Endodermal cell (in vitro differentiated cells): Measurements from ENCODE around the gene IKZF1. TPM values are rescaled to one million over a fixed set of nuclear protein-coding genes. Genes with fewer than 3 reads are reported as not detected.

ENCODE experiments used
- DNase-seq: peaks from one replicate; pipeline ENCODE4 v3.0.0-alpha.2; 2017
- H3K27ac ChIP-seq: 2 replicates; pipeline ENCODE4 v1.5.1; 2013; ENCODE audit warnings: mild to moderate bottlenecking, low read depth, low read length, moderate library complexity
- H3K27me3 ChIP-seq: 2 replicates; pipeline ENCODE4 v1.6.1; 2013; ENCODE audit warnings: mild to moderate bottlenecking, low read length, moderate library complexity; ENCODE audit not compliant: insufficient read depth, control insufficient read depth, poor library complexity, severe bottlenecking
- H3K36me3 ChIP-seq: 2 replicates; pipeline ENCODE4 v1.7.0; 2013; ENCODE audit warnings: mild to moderate bottlenecking, low read length, moderate library complexity; ENCODE audit not compliant: control insufficient read depth, insufficient read depth
- H3K4me1 ChIP-seq: one replicate; pipeline ENCODE4 v1.7.0; 2013; ENCODE audit warnings: low read length; ENCODE audit not compliant: control insufficient read depth, insufficient read depth
- H3K4me3 ChIP-seq: 2 replicates; pipeline ENCODE4 v1.5.1; 2013; ENCODE audit warnings: mild to moderate bottlenecking, low read length, moderate library complexity
- H3K9ac ChIP-seq: 2 replicates; pipeline ENCODE4 v1.6.1; 2013; ENCODE audit warnings: mild to moderate bottlenecking, low read length, moderate library complexity; ENCODE audit not compliant: poor library complexity, severe bottlenecking; ENCODE audit errors: extremely low read depth
- H3K9me3 ChIP-seq: 2 replicates; pipeline ENCODE4 v1.6.1; 2013; ENCODE audit warnings: mild to moderate bottlenecking, low read length, moderate library complexity; ENCODE audit not compliant: control insufficient read depth
- H3K27ac Mint-ChIP-seq: 2 replicates; pipeline ENCODE4 v1.8.0; 2020; ENCODE audit warnings: mixed read lengths
- H3K27me3 Mint-ChIP-seq: 2 replicates; pipeline ENCODE4 v1.8.0; 2021; ENCODE audit warnings: mild to moderate bottlenecking, mixed read lengths; ENCODE audit not compliant: insufficient read depth
- H3K36me3 Mint-ChIP-seq: 2 replicates; pipeline ENCODE4 v1.8.0; 2020; ENCODE audit warnings: low read depth, mixed read lengths
- H3K4me1 Mint-ChIP-seq: 2 replicates; pipeline ENCODE4 v1.8.0; 2020; ENCODE audit warnings: mixed read lengths
- H3K4me3 Mint-ChIP-seq: 2 replicates; pipeline ENCODE4 v1.8.0; 2020; ENCODE audit warnings: mild to moderate bottlenecking, moderate library complexity, mixed read lengths
- H3K9me3 Mint-ChIP-seq: 2 replicates; pipeline ENCODE4 v1.8.0; 2020; ENCODE audit warnings: mild to moderate bottlenecking, mixed read lengths
- WGBS, 2 experiments: methylation state at CpG; one replicate each; pipeline versions ENCODE4 v1.1.5 to v1.1.7; 2013; ENCODE audit warnings: missing lambda C conversion rate in 2 of 2, mixed read lengths in 1 of 2; ENCODE audit not compliant: insufficient coverage in 1 of 2, insufficient read length in 1 of 2; 5-methylcytosine and 5-hydroxymethylcytosine counted together
- total RNA-seq, 2 donors: library from RNA; stranded (reverse); fragmentation: NEBNext Ultra II Directional in 1 of 2; extraction: Animal tissue kit (Norgen Biotek cat#: 25700) in 1 of 2; gene quantifications; 2 replicates in 1 of 2; 3 replicates in 1 of 2; pipeline ENCODE4 v1.2.1, GENCODE V29; 2021
- TF ChIP-seq, protein P1 (sequence below): fragments of 200-600 bp; sonication (generic); conservative IDR thresholded peaks from 2 replicates; pipeline ENCODE4 v1.5.0; 2021; ENCODE audit warnings: antibody characterized with exemption, mild to moderate bottlenecking

The IKZF1 gene
- total RNA-seq, 2 donors from 2014 or later = 0.44 to 0.55 TPM

DNA sequence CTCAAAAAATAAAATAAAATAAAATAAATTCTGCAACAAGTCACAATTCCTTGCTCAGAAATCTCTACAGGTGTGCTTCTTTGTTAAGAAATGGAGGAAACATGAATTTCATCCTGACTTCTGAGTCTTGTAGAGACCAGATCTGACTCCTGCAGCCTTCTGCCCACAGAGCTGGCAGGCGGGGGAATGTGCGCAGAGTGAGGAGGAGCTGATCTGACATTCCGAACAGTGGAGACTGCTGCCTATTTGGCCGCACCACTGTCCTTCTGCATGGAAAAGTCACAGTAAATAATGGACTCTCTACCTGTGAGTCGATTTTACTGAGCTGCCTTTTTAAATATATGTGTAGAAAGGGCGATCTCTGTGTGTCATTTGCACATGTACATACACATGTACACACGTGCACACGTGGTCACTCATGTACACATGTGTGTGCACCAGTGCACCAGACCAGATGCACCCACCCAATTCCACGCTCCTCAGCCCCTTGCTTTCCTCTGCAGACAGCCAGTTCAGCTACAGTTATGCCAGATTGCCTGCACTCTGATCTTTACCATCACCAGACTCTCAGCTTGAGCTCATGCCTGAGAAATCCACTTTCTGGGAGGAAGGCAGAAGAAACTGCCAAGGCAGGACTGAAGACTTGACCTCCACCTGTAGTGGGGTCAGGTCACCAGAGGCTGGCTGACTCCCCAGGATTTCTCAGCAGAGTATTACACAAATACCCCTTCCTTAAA lies 54.9 kb downstream of the IKZF1 start:
- no peaks in the 10 kb centered on the region for H3K27me3 ChIP-seq
- Mint-ChIP-seq H3K4me3 (no peak overlapping the region), H3K9me3 (no peaks in the 10 kb centered on the region), H3K36me3 (no peaks in the 10 kb centered on the region), H3K27ac (no peak overlapping the region), H3K4me1 (peaks cover 21% of the 10 kb centered on the region), H3K27me3 (no peaks in the 10 kb centered on the region)
- peaks cover 14% of the 10 kb centered on the region for H3K4me1 ChIP-seq
- TF ChIP-seq, protein P1, sequence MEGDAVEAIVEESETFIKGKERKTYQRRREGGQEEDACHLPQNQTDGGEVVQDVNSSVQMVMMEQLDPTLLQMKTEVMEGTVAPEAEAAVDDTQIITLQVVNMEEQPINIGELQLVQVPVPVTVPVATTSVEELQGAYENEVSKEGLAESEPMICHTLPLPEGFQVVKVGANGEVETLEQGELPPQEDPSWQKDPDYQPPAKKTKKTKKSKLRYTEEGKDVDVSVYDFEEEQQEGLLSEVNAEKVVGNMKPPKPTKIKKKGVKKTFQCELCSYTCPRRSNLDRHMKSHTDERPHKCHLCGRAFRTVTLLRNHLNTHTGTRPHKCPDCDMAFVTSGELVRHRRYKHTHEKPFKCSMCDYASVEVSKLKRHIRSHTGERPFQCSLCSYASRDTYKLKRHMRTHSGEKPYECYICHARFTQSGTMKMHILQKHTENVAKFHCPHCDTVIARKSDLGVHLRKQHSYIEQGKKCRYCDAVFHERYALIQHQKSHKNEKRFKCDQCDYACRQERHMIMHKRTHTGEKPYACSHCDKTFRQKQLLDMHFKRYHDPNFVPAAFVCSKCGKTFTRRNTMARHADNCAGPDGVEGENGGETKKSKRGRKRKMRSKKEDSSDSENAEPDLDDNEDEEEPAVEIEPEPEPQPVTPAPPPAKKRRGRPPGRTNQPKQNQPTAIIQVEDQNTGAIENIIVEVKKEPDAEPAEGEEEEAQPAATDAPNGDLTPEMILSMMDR = no peak
- 93 to 94% methylated on average over 5 to 9 of the region's 9 CpGs for WGBS, 2 experiments
- H3K9ac ChIP-seq = no peak overlapping the region
- no peaks in the 10 kb centered on the region for H3K9me3 ChIP-seq
- no peaks in the 10 kb centered on the region for H3K36me3 ChIP-seq
- peak; percentile 24 for DNase-seq
- H3K4me3 ChIP-seq = no peak overlapping the region
- H3K27ac ChIP-seq = no peak overlapping the region

DNA sequence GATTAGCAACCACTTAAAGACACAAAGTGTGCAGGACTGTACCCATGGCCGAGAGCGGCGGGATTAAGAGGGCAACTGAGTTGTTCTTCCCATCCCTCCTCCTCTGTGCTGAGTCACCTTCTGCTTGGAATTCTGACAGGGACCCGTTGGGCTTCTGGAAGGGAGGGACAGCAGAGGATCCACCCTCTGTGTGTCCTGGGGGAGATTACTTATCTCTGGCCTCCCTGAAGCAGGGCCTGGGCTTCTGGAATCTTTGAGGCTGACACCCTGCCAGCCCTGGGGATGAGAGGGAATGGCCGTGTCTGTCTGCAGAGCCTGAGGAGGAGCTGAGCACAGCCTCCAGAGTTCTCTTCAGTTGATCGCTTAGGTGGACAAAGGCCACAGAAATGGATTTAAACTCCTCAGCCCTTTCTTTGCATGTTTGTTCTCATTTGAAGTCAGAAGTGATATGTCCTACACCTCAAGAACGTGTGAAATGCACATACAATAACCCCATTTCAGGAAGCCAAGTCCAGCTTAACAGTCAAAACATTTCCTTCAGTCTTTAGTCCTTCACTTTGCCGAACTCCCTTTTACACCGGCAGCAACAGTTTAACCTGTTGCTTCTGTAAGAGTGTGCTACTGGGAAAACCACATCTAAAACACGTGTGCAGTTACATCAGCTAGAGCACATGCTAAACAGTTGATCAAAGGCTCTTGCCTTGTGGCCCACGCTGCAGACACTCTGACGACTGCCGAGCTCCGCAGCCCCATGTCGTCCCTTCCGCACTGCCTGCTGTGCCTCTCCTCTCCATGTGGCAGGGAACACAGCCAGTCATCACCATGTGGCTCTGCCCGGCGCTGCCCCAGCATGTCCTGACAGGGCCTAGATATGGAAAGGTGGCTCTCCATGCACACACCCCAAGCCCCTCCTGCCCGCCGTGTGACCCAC lies 55.7 kb downstream of the IKZF1 start:
- Mint-ChIP-seq H3K9me3 (no peaks in the 10 kb centered on the region), H3K4me3 (no peak overlapping the region), H3K27me3 (no peaks in the 10 kb centered on the region), H3K4me1 (peaks cover 21% of the 10 kb centered on the region), H3K27ac (no peak overlapping the region), H3K36me3 (no peaks in the 10 kb centered on the region)
- no peak overlapping the region for H3K9ac ChIP-seq
- H3K27ac ChIP-seq = no peak overlapping the region
- no peak overlapping the region for H3K4me3 ChIP-seq
- H3K9me3 ChIP-seq = no peaks in the 10 kb centered on the region
- TF ChIP-seq, protein P1 = no peak
- peaks cover 14% of the 10 kb centered on the region for H3K4me1 ChIP-seq
- WGBS, 2 experiments = 84 to 85% methylated on average over 16 to 20 of the region's 20 CpGs
- H3K36me3 ChIP-seq = no peaks in the 10 kb centered on the region
- DNase-seq = peak; percentile 69
- no peaks in the 10 kb centered on the region for H3K27me3 ChIP-seq

DNA sequence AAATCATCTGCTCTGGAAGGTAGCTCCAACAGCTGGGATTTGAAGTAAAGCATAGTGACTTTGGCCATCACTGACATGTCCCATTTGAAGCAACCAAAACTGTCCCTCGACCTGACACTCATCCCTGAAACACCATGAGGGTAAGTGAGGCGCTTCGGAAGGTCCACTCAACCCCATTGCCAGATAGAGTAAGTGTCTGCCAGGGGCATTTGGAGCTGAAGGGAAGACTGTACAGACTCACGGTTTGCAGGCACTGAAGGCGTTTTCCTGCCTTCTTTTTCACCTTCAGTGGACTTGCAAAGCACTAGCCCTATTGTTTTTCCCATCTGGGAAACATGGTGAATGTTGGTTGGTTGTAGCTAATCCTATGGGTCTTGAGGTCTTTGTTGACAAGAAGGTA lies 57.6 kb downstream of the IKZF1 start:
- no peak overlapping the region for H3K4me3 Mint-ChIP-seq
- peaks cover 14% of the 10 kb centered on the region for H3K4me1 ChIP-seq
- H3K27me3 ChIP-seq = no peaks in the 10 kb centered on the region
- no peak overlapping the region for H3K4me3 ChIP-seq
- H3K27me3 Mint-ChIP-seq = no peaks in the 10 kb centered on the region
- peaks cover 19% of the 10 kb centered on the region for H3K4me1 Mint-ChIP-seq
- no peaks in the 10 kb centered on the region for H3K36me3 ChIP-seq
- H3K27ac ChIP-seq = no peak overlapping the region
- no peak overlapping the region for H3K27ac Mint-ChIP-seq
- DNase-seq = no peak
- no peaks in the 10 kb centered on the region for H3K9me3 Mint-ChIP-seq
- no peaks in the 10 kb centered on the region for H3K36me3 Mint-ChIP-seq
- 82 to 97% methylated on average over 3 to 5 of the region's 5 CpGs for WGBS, 2 experiments
- TF ChIP-seq, protein P1 = no peak
- no peak overlapping the region for H3K9ac ChIP-seq
- H3K9me3 ChIP-seq = no peaks in the 10 kb centered on the region
